ENCODE results near the gene POLD4. TPM values are rescaled to one million over a fixed set of nuclear protein-coding genes. Genes with fewer than 3 reads are reported as not detected.

The POLD4 gene
- total and polyA plus RNA-seq, 2 of the 13 experiments (the other 11 are each of a cell fraction or from before 2014, with no cell fraction given): 10.5 to 27.4 TPM

DNA sequence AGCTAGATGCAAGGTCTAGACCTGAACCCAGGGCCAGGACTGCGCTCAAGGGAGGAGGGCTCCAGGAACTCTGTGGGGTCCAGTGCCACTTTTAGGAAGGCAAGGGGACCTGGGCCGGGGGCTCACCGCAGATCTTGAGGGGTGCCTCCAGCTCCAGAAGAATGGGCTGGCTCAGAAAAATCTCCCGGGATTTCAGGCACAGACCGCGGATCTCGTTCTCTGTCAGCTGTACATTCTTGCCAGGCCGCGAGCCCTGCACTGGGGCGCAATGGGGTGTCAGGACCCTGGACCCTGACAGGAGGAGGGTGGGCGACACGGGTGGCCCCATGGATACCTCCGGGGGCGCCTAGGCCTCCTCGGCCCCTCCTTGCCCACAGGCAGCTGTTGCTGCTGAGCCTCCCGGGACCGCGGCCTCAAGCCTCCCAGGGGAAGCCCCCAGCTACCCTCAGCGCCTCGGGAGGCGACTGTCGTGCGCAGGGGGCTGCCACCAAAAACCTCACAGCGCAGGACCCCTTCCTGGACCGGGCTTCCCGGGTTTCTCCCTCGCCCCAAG is 47.7 kb upstream of the POLD4 start (continued):
- TF ChIP-seq ZNF777 (CRISPR knock-in tag; IDR thresholded peaks at IDR 0.05) (0 out of 2 replicates have a peak, but pooled peaks have one; percentile 5), ZNF709 (CRISPR knock-in tag; IDR thresholded peaks at IDR 0.05) (no peak; the same call in 1 of the 2 replicates), MAFF (IDR thresholded peaks at IDR 0.05; ENCODE audit: low read depth, low read length) (no peak), ZNF670 (CRISPR knock-in tag; IDR thresholded peaks at IDR 0.05; ENCODE audit: borderline replicate concordance) (0 out of 2 replicates have a peak, but pooled peaks have one; percentile 45), ZNF350 (CRISPR knock-in tag; IDR thresholded peaks at IDR 0.05; ENCODE audit: borderline replicate concordance, low read depth) (peak; percentile 35; the same call in 1 of the 2 replicates), ZNF20 (CRISPR knock-in tag; IDR thresholded peaks at IDR 0.05) (no peak), CC2D1A (CRISPR knock-in tag; IDR thresholded peaks at IDR 0.05) (no peak), TEAD3 (CRISPR knock-in tag; optimal IDR thresholded peaks at IDR 0.05; ENCODE audit: borderline replicate concordance) (no peak), ZNF749 (CRISPR knock-in tag; IDR thresholded peaks at IDR 0.05; ENCODE audit: borderline replicate concordance) (0 out of 2 replicates have a peak, but pooled peaks have one; percentile 48), PHF21A (CRISPR knock-in tag; IDR thresholded peaks at IDR 0.05) (no peak), TP53 (CRISPR knock-in tag; conservative IDR thresholded peaks at IDR 0.05) (no peak)
- TF ChIP-seq, protein P1, sequence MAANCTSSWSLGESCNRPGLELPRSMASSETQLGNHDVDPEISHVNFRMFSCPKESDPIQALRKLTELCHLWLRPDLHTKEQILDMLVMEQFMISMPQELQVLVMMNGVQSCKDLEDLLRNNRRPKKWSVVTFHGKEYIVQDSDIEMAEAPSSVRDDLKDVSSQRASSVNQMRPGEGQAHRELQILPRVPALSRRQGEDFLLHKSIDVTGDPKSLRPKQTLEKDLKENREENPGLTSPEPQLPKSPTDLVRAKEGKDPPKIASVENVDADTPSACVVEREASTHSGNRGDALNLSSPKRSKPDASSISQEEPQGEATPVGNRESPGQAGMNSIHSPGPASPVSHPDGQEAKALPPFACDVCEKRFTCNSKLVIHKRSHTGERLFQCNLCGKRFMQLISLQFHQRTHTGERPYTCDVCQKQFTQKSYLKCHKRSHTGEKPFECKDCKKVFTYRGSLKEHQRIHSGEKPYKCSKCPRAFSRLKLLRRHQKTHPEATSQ (CRISPR knock-in tag; IDR thresholded peaks at IDR 0.05; ENCODE audit: borderline replicate concordance): no peak
- TF ChIP-seq, protein P2, sequence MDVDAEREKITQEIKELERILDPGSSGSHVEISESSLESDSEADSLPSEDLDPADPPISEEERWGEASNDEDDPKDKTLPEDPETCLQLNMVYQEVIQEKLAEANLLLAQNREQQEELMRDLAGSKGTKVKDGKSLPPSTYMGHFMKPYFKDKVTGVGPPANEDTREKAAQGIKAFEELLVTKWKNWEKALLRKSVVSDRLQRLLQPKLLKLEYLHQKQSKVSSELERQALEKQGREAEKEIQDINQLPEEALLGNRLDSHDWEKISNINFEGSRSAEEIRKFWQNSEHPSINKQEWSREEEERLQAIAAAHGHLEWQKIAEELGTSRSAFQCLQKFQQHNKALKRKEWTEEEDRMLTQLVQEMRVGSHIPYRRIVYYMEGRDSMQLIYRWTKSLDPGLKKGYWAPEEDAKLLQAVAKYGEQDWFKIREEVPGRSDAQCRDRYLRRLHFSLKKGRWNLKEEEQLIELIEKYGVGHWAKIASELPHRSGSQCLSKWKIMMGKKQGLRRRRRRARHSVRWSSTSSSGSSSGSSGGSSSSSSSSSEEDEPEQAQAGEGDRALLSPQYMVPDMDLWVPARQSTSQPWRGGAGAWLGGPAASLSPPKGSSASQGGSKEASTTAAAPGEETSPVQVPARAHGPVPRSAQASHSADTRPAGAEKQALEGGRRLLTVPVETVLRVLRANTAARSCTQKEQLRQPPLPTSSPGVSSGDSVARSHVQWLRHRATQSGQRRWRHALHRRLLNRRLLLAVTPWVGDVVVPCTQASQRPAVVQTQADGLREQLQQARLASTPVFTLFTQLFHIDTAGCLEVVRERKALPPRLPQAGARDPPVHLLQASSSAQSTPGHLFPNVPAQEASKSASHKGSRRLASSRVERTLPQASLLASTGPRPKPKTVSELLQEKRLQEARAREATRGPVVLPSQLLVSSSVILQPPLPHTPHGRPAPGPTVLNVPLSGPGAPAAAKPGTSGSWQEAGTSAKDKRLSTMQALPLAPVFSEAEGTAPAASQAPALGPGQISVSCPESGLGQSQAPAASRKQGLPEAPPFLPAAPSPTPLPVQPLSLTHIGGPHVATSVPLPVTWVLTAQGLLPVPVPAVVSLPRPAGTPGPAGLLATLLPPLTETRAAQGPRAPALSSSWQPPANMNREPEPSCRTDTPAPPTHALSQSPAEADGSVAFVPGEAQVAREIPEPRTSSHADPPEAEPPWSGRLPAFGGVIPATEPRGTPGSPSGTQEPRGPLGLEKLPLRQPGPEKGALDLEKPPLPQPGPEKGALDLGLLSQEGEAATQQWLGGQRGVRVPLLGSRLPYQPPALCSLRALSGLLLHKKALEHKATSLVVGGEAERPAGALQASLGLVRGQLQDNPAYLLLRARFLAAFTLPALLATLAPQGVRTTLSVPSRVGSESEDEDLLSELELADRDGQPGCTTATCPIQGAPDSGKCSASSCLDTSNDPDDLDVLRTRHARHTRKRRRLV (CRISPR knock-in tag; IDR thresholded peaks at IDR 0.05): no peak
- TF ChIP-seq, protein P3, sequence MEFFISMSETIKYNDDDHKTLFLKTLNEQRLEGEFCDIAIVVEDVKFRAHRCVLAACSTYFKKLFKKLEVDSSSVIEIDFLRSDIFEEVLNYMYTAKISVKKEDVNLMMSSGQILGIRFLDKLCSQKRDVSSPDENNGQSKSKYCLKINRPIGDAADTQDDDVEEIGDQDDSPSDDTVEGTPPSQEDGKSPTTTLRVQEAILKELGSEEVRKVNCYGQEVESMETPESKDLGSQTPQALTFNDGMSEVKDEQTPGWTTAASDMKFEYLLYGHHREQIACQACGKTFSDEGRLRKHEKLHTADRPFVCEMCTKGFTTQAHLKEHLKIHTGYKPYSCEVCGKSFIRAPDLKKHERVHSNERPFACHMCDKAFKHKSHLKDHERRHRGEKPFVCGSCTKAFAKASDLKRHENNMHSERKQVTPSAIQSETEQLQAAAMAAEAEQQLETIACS (CRISPR knock-in tag; IDR thresholded peaks at IDR 0.05): no peak
- TF ChIP-seq, protein P4, sequence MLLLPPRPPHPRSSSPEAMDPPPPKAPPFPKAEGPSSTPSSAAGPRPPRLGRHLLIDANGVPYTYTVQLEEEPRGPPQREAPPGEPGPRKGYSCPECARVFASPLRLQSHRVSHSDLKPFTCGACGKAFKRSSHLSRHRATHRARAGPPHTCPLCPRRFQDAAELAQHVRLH (CRISPR knock-in tag; IDR thresholded peaks at IDR 0.05; ENCODE audit: borderline replicate concordance, low read depth): 0 out of 2 replicates have a peak, but pooled peaks have one; percentile 54
- TF ChIP-seq, protein P5, sequence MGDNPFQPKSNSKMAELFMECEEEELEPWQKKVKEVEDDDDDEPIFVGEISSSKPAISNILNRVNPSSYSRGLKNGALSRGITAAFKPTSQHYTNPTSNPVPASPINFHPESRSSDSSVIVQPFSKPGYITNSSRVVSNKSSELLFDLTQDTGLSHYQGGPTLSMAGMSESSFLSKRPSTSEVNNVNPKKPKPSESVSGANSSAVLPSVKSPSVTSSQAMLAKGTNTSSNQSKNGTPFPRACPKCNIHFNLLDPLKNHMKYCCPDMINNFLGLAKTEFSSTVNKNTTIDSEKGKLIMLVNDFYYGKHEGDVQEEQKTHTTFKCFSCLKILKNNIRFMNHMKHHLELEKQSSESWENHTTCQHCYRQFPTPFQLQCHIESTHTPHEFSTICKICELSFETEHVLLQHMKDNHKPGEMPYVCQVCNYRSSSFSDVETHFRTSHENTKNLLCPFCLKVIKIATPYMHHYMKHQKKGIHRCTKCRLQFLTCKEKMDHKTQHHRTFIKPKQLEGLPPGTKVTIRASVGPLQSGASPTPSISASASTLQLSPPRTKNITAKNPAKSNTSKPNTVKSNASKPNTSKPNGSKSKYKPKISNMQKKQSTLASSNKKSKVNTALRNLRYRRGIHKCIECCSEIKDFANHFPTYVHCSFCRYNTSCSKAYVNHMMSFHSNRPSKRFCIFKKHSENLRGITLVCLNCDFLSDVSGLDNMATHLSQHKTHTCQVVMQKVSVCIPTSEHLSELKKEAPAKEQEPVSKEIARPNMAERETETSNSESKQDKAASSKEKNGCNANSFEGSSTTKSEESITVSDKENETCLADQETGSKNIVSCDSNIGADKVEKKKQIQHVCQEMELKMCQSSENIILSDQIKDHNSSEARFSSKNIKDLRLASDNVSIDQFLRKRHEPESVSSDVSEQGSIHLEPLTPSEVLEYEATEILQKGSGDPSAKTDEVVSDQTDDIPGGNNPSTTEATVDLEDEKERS (CRISPR knock-in tag; IDR thresholded peaks at IDR 0.05): no peak
- TF ChIP-seq, protein P6, sequence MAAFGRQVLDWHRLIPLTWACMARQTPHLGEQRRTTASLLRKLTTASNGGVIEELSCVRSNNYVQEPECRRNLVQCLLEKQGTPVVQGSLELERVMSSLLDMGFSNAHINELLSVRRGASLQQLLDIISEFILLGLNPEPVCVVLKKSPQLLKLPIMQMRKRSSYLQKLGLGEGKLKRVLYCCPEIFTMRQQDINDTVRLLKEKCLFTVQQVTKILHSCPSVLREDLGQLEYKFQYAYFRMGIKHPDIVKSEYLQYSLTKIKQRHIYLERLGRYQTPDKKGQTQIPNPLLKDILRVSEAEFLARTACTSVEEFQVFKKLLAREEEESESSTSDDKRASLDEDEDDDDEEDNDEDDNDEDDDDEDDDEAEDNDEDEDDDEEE (CRISPR knock-in tag; IDR thresholded peaks at IDR 0.05): 0 out of 2 replicates have a peak, but pooled peaks have one; percentile 38
